Measurements from ENCODE around the gene ITGB6.

GRCh38 chr2:160097326-160097725, 102.7 kb downstream of the ITGB6 start:
- TF ChIP-seq TAF1 (IDR thresholded peaks at IDR 0.05; ENCODE audit: borderline replicate concordance, low read depth, low read length) (no peak), POLR2A (IDR thresholded peaks at IDR 0.05; ENCODE audit: low read depth, low read length) (no peak)
